WTC11 (cell line): Measurements from ENCODE around the gene DALRD3. TPM values are rescaled to one million over a fixed set of nuclear protein-coding genes. Genes with fewer than 3 reads are reported as not detected.

ENCODE experiments used
- ATF1 ChIP-seq: sonication (generic); formaldehyde crosslinking; IDR thresholded peaks from 2 replicates; pipeline ENCODE4 v1.8.1; 2023; ENCODE audit warnings: mild to moderate bottlenecking, moderate library complexity, missing genetic modification reagents
- CREM ChIP-seq: sonication (generic); formaldehyde crosslinking; IDR thresholded peaks from 2 replicates; pipeline ENCODE4 v1.8.1; 2022; ENCODE audit warnings: mild to moderate bottlenecking, missing genetic modification reagents, moderate library complexity
- JAZF1 ChIP-seq: fragments of 250-450 bp; sonication (Bioruptor Pico); IDR thresholded peaks from 2 replicates; pipeline ENCODE4 v1.9.0; 2021; ENCODE audit warnings: moderate library complexity, mild to moderate bottlenecking, inconsistent platforms
- TEAD1 ChIP-seq: sonication (generic); formaldehyde crosslinking; IDR thresholded peaks from 2 replicates; pipeline ENCODE4 v1.8.0; 2022; ENCODE audit warnings: mild to moderate bottlenecking, missing genetic modification reagents
- ZNF138 ChIP-seq: sonication (generic); formaldehyde crosslinking; conservative IDR thresholded peaks from 2 replicates; pipeline ENCODE4 v1.8.1; 2022; ENCODE audit warnings: mild to moderate bottlenecking, moderate library complexity, missing genetic modification reagents
- microRNA-seq: library from miRNA; unstranded; fragments of <30 nt; microRNA quantifications from one replicate; pipeline ENCODE4 v1.2.0, GENCODE V29; 2022; ENCODE audit warnings: borderline number of aligned reads
- total RNA-seq: library from RNA; stranded (reverse); gene quantifications from 3 replicates; pipeline ENCODE4 v1.2.3, GENCODE V29; 2021

DALRD3 gene
- total RNA-seq, 1 experiment from 2014 or later, result 41.4 TPM

- TF ChIP-seq JAZF1 (CRISPR knock-in tag), result no peak
- no peak for TF ChIP-seq ZNF138 (CRISPR knock-in tag)
- TF ChIP-seq ATF1 (CRISPR knock-in tag), result no peak
- TF ChIP-seq TEAD1, result no peak
- no peak for TF ChIP-seq CREM
- TF ChIP-seq, all 79 proteins: peak for 0
These were observed 52.0 kb downstream of the DALRD3 start (continued) for GRCh38 chr3:48966367-48966766.

Small RNA genes within 50 kb of the gene (microRNA-seq; reads per million reads assigned to microRNA genes)
- gene MIR191 (3,955 reads per million, percentile 96 among the genes with 10 or more reads in this experiment), gene MIR425 (1,338 reads per million, percentile 92 among the genes with 10 or more reads in this experiment)

Other genes starting within 250 kb of the DALRD3 start
- gene PRKAR2A, start 170.7 kb downstream of the DALRD3 start, total RNA-seq, result 45.1 to 57.2 TPM (median 47.2 TPM) in 3 replicates
- gene SLC25A20, start 119.7 kb downstream of the DALRD3 start, total RNA-seq, result 3.9 to 6.3 TPM (median 4.9 TPM) in 3 replicates
- 86.2 to 134 TPM (median 95.1 TPM) in 3 replicates for gene ARIH2, start 99.7 kb downstream of the DALRD3 start, total RNA-seq
- 21.9 to 28.8 TPM (median 28.2 TPM) in 3 replicates for gene P4HTM, start 28.3 kb downstream of the DALRD3 start, total RNA-seq
- gene WDR6, start 11.2 kb downstream of the DALRD3 start, total RNA-seq, result 204 to 213 TPM (median 209 TPM) in 3 replicates
- gene NDUFAF3, start 3.5 kb upstream of the DALRD3 start, total RNA-seq, result 36.8 to 50.3 TPM (median 49.6 TPM) in 3 replicates
- 449 to 472 TPM (median 452 TPM) in 3 replicates for gene IMPDH2, start 10.8 kb upstream of the DALRD3 start, total RNA-seq
- gene QRICH1, start 75.5 kb upstream of the DALRD3 start, total RNA-seq, result 110 to 123 TPM (median 120 TPM) in 3 replicates
- 405 to 471 TPM (median 433 TPM) in 3 replicates for gene QARS1, start 86.2 kb upstream of the DALRD3 start, total RNA-seq
- gene USP19, start 102.2 kb upstream of the DALRD3 start, total RNA-seq, result 72.4 to 75.8 TPM (median 73.3 TPM) in 3 replicates
- gene LAMB2, start 114.5 kb upstream of the DALRD3 start, total RNA-seq, result 118 to 134 TPM (median 130 TPM) in 3 replicates
- 29.8 to 32.0 TPM (median 29.8 TPM) in 3 replicates for gene CCDC71, start 147.8 kb upstream of the DALRD3 start, total RNA-seq
- gene KLHDC8B, start 153.0 kb upstream of the DALRD3 start, total RNA-seq, result 13.5 to 21.5 TPM (median 16.1 TPM) in 3 replicates